NCI-H345 (cell line): ENCODE measurements around the gene SLPI.

Source experiments
- DNase-seq: peaks from one replicate; lab custom pipeline; 2025; lab: John Stamatoyannopoulos, UW

Gene SLPI

GRCh38 chr20:45269754-45270270 is 15.4 kb upstream of the SLPI start:
- no peak for DNase-seq

GRCh38 chr20:45269056-45269455 is 14.7 kb upstream of the SLPI start:
- no peak for DNase-seq

- DNase-seq = no peak
These were observed 14.2 kb upstream of the SLPI start for GRCh38 chr20:45268531-45268930.

GRCh38 chr20:45266977-45267376 is 12.6 kb upstream of the SLPI start:
- no peak for DNase-seq

- no peak for DNase-seq
These were observed 9.3 kb upstream of the SLPI start for GRCh38 chr20:45263556-45264266.

DNA sequence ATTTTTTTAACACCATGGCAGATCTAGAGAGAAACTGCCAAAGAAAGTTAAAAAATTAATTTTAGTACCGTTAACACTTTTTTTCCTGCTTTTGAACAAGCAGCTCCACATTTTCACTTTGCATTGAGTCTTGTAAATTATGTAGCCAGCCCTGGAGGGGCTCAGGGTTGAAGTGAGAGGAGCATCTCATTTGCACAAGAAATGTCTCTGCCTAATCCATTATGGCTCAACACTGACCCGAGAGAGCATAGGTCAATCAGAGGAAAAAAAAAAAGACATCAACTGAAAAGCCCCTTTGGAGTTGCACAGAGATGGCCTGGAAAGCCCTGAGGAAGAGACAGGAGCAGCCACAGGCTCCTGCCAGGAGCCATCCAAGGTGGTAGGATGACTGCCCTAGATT is 4.3 kb upstream of the SLPI start:
- DNase-seq = no peak

- no peak for DNase-seq
These were observed 3.9 kb upstream of the SLPI start for GRCh38 chr20:45258259-45258658.

DNA sequence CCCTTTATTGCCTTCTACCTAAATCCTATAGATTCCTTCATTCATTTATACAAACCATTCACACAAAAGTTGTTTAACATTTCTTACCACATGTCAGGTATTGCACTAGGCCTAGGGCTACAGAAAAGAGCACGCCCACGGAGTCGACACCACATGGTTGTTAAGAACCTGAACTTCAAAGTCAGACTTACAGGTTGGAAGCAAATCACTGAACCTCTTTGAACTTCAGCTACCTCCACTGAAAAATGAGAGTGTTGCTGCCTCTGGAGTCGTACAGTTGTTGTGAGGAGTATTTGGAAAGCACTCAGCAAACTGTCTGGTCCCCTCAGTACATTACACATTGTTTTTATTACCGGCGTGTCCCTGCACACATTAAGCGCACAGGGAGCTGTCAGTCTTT is 3.3 kb upstream of the SLPI start:
- no peak for DNase-seq

DNA sequence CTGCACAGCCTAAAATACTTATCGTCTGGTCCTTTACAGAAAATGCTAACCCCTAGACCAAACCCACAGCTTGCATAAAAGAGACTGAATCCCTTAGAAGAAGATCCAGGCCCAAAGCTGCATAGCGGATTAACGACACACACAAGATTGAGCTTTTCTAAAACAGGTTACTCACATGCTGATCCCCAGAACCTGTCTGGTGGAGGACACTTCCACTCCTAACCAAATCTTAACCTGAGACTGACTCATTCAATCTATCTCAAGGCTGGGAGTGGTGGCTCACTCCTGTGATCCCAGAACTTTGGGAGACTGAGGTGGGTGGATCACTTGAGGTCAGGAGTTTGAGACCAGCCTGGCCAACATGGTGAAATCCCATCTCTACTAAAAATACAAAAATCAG is 2.8 kb upstream of the SLPI start:
- DNase-seq = no peak

DNA sequence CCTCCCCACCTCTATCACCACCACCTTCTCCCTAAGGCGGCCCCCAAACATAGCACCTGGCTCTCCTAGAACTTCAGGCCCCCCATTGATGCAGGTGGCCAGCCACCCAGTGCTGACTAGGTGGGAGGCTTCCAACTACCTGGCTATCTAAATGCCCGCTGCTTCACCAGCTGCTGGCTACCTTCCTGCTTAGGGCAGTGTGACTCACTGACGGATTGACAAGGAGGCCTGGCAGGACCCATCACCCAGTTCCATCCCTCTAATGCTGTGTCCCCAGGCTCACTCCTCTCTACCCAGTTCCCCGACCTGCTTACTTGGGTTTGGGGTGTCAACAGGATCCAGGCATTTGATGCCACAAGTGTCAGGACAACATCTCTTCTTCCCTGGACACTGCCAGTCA is 1.1 kb downstream of the SLPI start:
- no peak for DNase-seq

GRCh38 chr20:45251884-45252560 is 2.3 kb downstream of the SLPI start:
- no peak for DNase-seq

DNA sequence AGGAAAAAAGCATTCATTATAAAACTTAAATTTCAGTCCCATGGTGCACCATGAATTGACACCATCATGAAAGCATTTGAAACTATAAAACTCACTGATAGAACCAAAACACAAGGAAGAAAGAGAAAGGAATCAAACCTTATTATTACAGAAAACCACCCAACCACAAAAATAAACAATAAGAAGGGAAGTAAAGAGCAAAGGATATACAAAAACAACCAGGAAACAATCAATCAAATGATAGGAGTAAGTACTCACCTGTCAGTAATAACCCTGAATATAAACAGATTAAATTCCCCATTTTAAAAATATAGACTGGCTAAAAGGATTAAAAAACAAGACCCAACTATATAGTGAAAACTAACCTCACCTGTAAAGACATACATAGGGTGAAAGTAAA is 5.8 kb downstream of the SLPI start:
- DNase-seq = no peak

GRCh38 chr20:45247865-45248264 is 6.5 kb downstream of the SLPI start:
- no peak for DNase-seq

DNA sequence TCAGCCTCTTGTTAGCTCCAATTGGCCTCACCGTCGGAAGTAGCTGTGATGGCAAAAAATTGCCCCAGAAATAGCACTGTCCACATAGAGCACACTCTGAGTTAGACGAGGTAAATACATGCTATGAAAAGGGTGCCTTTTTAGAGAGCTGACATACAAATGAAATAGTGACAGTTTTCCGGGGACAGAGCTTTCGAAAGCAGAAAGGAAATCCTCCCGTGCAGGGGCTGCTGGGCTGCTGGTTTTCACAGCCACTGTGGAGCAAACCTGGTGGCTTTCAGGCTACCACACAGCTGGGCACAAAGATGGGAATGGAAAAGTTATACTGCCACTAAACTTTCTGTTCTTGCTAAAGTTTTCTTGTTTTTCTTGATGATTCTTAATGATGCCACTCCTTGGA is 8.3 kb downstream of the SLPI start:
- DNase-seq = no peak

- no peak for DNase-seq
These were observed 16.2 kb downstream of the SLPI start for GRCh38 chr20:45238139-45238538.

DNA sequence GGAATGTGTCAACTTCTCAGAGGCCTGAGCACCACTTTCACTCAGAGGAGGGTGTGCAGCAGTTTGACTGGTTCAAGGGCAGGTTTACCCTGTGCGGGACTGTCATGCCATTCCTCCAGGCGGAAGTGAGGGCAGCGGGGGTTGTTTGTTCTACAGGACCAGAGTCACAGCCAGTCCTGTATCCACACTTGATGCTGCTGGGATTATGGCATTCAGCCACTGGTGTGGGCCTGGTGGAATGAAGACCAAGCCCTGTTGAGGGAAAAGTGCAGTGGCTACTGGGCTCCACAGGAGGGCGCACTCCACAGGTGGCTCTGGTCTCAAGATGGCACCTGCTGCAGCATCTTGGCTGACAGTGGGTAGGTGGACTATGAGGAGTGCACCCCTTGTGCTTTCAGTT is 18.4 kb downstream of the SLPI start:
- DNase-seq = no peak

DNA sequence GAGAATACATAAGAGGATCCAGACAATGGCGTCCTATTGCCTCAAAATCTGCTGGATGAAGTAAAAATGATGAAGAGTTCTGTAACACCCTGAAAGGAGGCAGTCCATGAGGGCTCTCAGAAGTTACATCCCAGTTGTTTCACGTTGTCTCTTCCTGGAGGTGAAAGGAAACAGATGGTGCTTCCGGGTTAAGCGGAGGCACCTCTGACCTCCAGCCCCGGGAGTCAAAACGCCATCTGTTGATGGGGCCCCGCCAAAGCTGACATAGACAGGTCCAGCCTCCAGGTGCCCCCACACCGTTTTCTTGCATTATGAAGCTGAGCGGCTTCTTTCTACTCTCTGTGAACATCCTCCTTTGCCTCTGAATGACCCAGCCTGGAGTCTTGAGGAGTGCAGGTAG is 23.7 kb downstream of the SLPI start:
- DNase-seq = no peak

- DNase-seq = peak; percentile 11
These were observed 24.9 kb downstream of the SLPI start for GRCh38 chr20:45229264-45230056.

GRCh38 chr20:45226287-45226686 is 28.1 kb downstream of the SLPI start:
- no peak for DNase-seq

- no peak for DNase-seq
These were observed 31.2 kb downstream of the SLPI start for GRCh38 chr20:45223136-45223535.

DNA sequence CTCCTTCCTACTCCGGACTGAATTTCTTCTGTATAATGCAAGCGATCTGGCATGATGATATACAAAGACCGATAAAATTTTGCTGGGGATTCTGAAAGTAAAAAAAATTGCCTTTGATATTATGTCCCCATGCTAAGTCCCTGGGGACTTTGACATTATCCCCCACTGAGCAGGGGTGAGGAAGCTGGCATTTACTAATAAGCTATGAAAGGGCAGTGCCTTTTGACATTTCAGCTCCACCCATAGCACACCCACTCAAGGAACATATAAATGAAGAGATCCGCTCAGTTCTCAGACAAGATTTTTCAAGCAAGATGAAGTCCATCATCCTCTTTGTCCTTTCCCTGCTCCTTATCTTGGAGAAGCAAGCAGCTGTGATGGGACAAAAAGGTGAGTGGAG is 33.3 kb downstream of the SLPI start, which contains the start of gene SEMG2:
SEMG2 (plus strand) TSS at position 298 of the 400 bp plus-strand sequence; CDS start at position 315, 17 bp downstream.
- DNase-seq = no peak

- no peak for DNase-seq
These were observed 35.7 kb downstream of the SLPI start for GRCh38 chr20:45218636-45219035.

- DNase-seq = no peak
These were observed 36.2 kb downstream of the SLPI start for GRCh38 chr20:45218124-45218523.
